Stimulated activated naive CD8-positive, alpha-beta T cell treated with anti-CD3 and anti-CD28 coated beads, Interleukin-15, Interleukin-2, amounts not matched to agents 100 U/mL and 50 U/mL, for 24 hours (primary cell): Measurements from ENCODE around the gene SLIRP.
"Not testable (repeated sequence)": the region's sequence is repeated elsewhere in the genome, so short reads cannot be mapped to it uniquely, and the experiment has no call there.

Source experiments
- ATAC-seq: fragments of 150-1000 bp; cut with Tn5 transposase; one replicate; pipeline ENCODE4 v1.10.0; 2021
- DNase-seq: peaks from one replicate; pipeline ENCODE4 v3.0.0; 2021

The SLIRP gene

GRCh38 chr14:77746064-77746702 is 38.3 kb downstream of the SLIRP start:
- no peak for ATAC-seq

GRCh38 chr14:77747425-77747824 is 39.5 kb downstream of the SLIRP start:
- ATAC-seq, DNase-seq: not testable (repeated sequence)

More at GRCh38 chr14:77746064-77746702, 38.3 kb downstream of the SLIRP start:
- no peak for DNase-seq

DNA sequence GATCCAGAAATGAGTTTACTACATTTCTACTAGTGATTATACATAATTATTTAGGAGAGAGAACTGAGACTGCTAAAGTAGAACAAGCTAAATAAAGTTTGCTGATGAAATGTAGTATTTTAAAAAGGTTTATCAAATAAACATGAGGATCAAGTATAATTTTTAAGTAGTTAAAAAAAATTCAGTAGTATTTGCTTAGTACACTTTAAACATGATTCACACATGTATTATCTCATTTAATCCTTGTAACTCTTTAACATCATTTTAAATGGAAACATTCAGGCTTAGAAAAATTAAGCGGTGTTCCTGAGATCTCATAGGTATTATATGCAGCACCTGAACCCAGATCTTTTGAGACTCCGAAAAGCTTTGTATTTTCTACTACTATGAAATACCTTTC is 44.4 kb downstream of the SLIRP start:
- DNase-seq (no peak), ATAC-seq (no peak)

GRCh38 chr14:77752799-77753516 is 45.1 kb downstream of the SLIRP start:
- ATAC-seq, result no peak

GRCh38 chr14:77760381-77761204 is 52.7 kb downstream of the SLIRP start, which contains the start of gene SNW1:
Gene SNW1, minus strand, starts transcription at chr14:77761156. Its CDS starts 29 bp downstream, at chr14:77761127.
- peak; percentile 91 for DNase-seq
- ATAC-seq, result peak; percentile 94

More at GRCh38 chr14:77752799-77753516, 45.1 kb downstream of the SLIRP start:
- no peak for DNase-seq

DNA sequence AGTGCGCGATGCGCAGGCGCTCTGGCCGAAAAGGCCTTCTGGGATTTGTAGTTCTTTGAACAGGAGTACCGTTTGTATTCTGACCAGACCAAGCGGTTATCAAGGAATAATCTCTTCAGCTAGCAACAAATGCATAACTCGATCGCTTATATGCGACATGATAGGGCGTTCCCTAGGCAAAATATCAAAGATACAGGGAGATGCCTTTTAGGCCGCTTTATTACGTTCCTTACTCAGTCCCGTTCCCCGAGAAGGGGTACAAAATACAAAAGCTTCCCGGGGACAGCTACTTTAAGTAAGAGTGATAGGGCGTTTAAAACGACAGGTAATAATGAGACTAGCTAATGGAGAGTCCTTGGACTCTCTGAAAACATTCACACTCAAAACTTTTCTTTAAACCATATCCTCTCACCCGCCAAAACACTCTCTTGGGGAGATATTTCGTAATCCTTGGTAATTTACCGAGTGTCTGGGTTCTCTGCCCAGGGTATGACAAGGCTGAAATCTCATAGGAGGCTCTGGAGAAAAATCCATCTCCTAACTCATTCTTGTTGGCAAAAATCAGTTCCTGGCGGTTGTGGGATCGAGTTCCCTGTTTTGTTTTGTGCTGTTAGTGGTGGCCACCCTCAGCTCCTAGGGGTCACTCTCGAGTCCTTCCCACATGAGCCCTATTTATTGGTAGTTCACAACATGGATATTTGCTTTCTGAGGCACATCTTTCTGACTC is 53.5 kb downstream of the SLIRP start:
- no peak for ATAC-seq
- peak; percentile 10 for DNase-seq

DNA sequence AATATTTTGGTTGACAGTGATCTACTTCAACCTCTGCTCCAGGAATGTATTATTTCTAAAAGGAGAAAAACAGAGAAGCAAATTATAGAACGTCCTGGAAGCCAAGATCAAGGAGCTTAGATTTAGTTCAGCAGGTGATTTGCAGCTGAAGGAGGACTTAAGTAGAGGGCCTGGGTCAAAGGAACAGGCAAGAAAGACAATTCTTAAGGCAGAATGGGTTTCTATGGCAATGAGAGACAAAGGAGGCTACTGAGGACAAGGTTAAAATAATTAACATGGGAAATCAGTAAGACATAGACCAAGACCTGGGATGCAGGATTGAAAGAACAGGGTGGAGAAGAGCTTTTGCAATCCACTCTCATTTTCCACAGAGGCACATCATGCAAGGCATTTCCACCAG is 55.4 kb downstream of the SLIRP start:
- DNase-seq (no peak), ATAC-seq (no peak)

- ATAC-seq, result no peak
- no peak for DNase-seq
Observed at GRCh38 chr14:77763978-77764377, 56.1 kb downstream of the SLIRP start.
